VCaP (cell line): ENCODE measurements around the gene CETN1.

ENCODE experiments used
- H3K27ac ChIP-seq: fragments of 450-650 bp; 2 replicates; pipeline ENCODE4 v1.5.1; 2017
- TF ChIP-seq, protein P1 (sequence below): fragments of 450-650 bp; conservative IDR thresholded peaks from 2 replicates; pipeline ENCODE4 v1.5.1; 2017; ENCODE audit warnings: mild to moderate bottlenecking, moderate library complexity

Gene CETN1

GRCh38 chr18:577643-578375 is 2.4 kb upstream of the CETN1 start:
- no peak overlapping the region for H3K27ac ChIP-seq
- TF ChIP-seq, protein P1, sequence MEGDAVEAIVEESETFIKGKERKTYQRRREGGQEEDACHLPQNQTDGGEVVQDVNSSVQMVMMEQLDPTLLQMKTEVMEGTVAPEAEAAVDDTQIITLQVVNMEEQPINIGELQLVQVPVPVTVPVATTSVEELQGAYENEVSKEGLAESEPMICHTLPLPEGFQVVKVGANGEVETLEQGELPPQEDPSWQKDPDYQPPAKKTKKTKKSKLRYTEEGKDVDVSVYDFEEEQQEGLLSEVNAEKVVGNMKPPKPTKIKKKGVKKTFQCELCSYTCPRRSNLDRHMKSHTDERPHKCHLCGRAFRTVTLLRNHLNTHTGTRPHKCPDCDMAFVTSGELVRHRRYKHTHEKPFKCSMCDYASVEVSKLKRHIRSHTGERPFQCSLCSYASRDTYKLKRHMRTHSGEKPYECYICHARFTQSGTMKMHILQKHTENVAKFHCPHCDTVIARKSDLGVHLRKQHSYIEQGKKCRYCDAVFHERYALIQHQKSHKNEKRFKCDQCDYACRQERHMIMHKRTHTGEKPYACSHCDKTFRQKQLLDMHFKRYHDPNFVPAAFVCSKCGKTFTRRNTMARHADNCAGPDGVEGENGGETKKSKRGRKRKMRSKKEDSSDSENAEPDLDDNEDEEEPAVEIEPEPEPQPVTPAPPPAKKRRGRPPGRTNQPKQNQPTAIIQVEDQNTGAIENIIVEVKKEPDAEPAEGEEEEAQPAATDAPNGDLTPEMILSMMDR, result no peak

GRCh38 chr18:579238-579637 is 942 bp upstream of the CETN1 start:
- TF ChIP-seq, protein P1, result no peak
- no peak overlapping the region for H3K27ac ChIP-seq

DNA sequence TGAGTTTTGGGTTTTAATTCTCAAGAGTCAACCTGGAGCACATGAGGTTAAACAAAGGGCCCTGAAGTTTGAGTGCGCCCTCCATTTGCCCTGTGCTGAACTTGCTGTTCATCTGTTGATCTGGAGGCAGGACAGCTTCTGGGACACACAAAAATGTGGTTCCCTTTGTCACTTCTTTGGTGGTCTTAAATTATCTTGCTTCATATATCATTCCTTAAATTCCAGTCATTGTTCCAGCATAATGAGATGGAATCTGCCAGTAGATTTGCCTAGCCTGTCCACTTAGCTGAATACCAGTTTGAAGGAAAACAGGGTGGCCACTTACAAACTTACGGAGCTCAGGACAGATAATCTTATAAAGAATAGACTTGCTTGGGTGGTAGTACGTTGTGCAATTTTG is 916 bp downstream of the CETN1 start:
- TF ChIP-seq, protein P1, result no peak
- H3K27ac ChIP-seq, result no peak overlapping the region

DNA sequence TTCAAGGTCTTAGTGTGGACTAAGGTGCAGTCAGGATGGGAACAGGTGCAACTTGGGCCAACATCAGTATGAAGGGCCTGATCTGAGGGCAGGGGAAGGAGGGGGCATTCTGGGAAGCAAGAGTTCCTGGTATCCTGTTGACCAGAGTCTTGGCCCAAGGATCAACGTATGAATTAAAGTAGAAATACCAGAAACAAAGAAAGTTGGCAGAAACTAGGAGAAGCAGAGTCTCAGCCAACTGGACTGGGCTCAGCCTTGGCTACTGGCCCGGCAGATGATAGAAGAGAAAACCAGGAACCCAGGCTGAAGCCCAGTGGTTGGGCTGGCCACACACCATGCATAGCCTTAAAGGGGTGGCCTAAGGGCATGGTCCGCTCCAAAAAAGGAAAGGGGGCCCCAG is 2.3 kb downstream of the CETN1 start:
- TF ChIP-seq, protein P1, result no peak
- H3K27ac ChIP-seq, result no peak overlapping the region

DNA sequence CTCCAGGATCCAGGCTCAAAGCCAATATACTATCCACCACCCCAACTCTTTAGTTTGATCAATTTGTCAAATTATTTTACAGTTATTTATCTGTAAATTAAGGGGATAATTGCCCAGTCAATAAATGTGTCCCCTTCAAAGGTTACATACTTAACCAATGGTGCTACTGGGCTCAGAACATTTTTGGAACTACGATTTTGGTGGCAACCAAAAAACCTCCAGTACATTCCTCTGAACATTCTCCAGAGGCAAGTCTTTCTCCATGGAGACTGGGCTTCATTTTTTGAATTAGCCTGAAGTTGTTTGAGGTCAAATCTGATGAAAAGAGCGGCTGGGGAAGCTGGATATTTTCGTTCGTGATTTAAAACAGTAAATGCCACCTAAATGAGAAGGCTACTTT is 14.9 kb downstream of the CETN1 start:
- no peak overlapping the region for H3K27ac ChIP-seq
- TF ChIP-seq, protein P1, result no peak

GRCh38 chr18:595571-595970 is 15.4 kb downstream of the CETN1 start:
- TF ChIP-seq, protein P1, result no peak

DNA sequence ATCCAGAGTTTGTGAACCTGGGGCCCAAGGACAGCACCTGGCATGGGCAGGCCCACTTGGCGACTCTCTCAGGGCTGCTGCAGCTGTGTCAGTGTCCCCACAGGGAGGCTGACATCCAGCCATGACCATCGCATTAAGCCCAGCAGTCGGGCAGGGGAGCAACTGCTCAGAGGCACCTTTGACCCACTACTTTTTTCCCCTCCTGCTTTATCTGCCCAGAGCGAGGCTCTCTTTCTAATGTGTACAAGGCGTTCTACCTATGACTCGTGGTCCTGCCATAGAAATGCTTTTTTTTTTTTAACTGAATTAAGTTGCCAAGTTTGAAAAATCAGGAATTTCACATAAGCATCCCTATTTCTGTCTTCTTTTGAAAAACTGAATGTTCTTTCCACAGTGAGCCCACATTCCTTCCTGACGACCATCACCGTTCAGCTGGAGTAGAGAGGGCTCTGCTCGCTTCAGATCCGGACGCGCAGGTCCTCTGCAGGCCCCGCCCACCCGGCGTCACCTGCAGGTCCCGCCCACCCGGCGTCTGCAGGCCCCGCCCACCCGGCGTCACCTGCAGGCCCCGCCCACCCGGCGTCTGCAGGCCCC is 16.2 kb downstream of the CETN1 start:
- TF ChIP-seq, protein P1, result no peak
- peak overlapping the region; percentile 49 for H3K27ac ChIP-seq

More at GRCh38 chr18:595571-595970, 15.4 kb downstream of the CETN1 start:
- H3K27ac ChIP-seq, result no peak overlapping the region
